SH-SY5Y (cell line): ENCODE results near the gene SOX13.

Source experiments
- GATA2 ChIP-seq: IDR thresholded peaks from 2 replicates; pipeline ENCODE4 v1.6.1; 2011; ENCODE audit warnings: mild to moderate bottlenecking, low read depth, low read length
- GATA3 ChIP-seq: IDR thresholded peaks from 2 replicates; pipeline ENCODE4 v1.6.1; 2011; ENCODE audit warnings: low read depth, mild to moderate bottlenecking, low read length, moderate library complexity

- TF ChIP-seq GATA2 = no peak
- TF ChIP-seq GATA3 = no peak
These were observed 102.0 kb downstream of the SOX13 start for GRCh38 chr1:204174958-204175357.
